Liver (tissue), 9 donors: Measurements from ENCODE around the gene ARHGEF3. TPM values are rescaled to one million over a fixed set of nuclear protein-coding genes. Genes with fewer than 3 reads are reported as not detected.

Source experiments
- DNase-seq: peaks from one replicate; pipeline ENCODE4 v3.0.0-alpha.2; 2017; ENCODE audit warnings: low spot score
- H3K27ac ChIP-seq, 2 donors: one replicate each; pipeline ENCODE4 v1.7.0; 2013; ENCODE audit warnings: inconsistent platforms in 2 of 2, low read length in 2 of 2, control low read depth in 1 of 2, low read depth in 1 of 2, mild to moderate bottlenecking in 1 of 2
- H3K27me3 ChIP-seq, 4 donors: one replicate each; pipeline versions ENCODE4 v1.6.1 to v1.7.0; 2013; ENCODE audit warnings: low read length in 3 of 4, inconsistent platforms in 1 of 4, mild to moderate bottlenecking in 1 of 4, moderate library complexity in 1 of 4; ENCODE audit not compliant: control insufficient read depth in 4 of 4, insufficient read depth in 4 of 4
- H3K36me3 ChIP-seq, 4 donors: one replicate each; pipeline versions ENCODE4 v1.6.1 to v1.7.0; 2013; ENCODE audit warnings: low read length in 3 of 4, mild to moderate bottlenecking in 3 of 4, low read depth in 1 of 4, moderate library complexity in 1 of 4; ENCODE audit not compliant: control insufficient read depth in 4 of 4, insufficient read depth in 3 of 4
- H3K4me1 ChIP-seq, 4 donors: one replicate each; pipeline versions ENCODE4 v1.6.1 to v1.7.0; 2013; ENCODE audit warnings: low read length in 3 of 4, mild to moderate bottlenecking in 3 of 4, moderate library complexity in 1 of 4; ENCODE audit not compliant: control insufficient read depth in 4 of 4, insufficient read depth in 4 of 4
- H3K4me3 ChIP-seq, 3 donors: one replicate each; pipeline versions ENCODE4 v1.6.1 to v1.7.0; 2013; ENCODE audit warnings: low read length in 3 of 3, control low read depth in 1 of 3, low read depth in 1 of 3, mild to moderate bottlenecking in 1 of 3
- H3K9ac ChIP-seq, 2 donors: one replicate each; pipeline ENCODE4 v1.7.0; 2013; ENCODE audit warnings: low read length in 2 of 2, mild to moderate bottlenecking in 2 of 2, moderate library complexity in 2 of 2, control low read depth in 1 of 2, low read depth in 1 of 2
- H3K9me3 ChIP-seq, 4 donors: one replicate each; pipeline versions ENCODE4 v1.6.1 to v1.7.0; 2013; ENCODE audit warnings: low read length in 3 of 4; ENCODE audit not compliant: control insufficient read depth in 4 of 4
- EGR1 ChIP-seq, 2 donors: IDR thresholded peaks; 2 replicates each; pipeline ENCODE4 v1.6.1; 2016 to 2018; ENCODE audit warnings: antibody characterized with exemption in 2 of 2, low read depth in 2 of 2
- FOXA1 ChIP-seq: IDR thresholded peaks from 2 replicates; pipeline ENCODE4 v1.6.1; 2016; ENCODE audit warnings: antibody characterized with exemption
- FOXA2 ChIP-seq: IDR thresholded peaks from 2 replicates; pipeline ENCODE4 v1.6.1; 2016; ENCODE audit warnings: antibody characterized with exemption
- GABPA ChIP-seq, 2 donors: IDR thresholded peaks in 1 of 2; conservative IDR thresholded peaks in 1 of 2; 2 replicates each; pipeline ENCODE4 v1.6.1; 2016; ENCODE audit warnings: antibody characterized with exemption in 2 of 2, mild to moderate bottlenecking in 1 of 2, moderate library complexity in 1 of 2
- HNF4A ChIP-seq, 2 donors: conservative IDR thresholded peaks; 2 replicates each; pipeline ENCODE4 v1.6.1; 2016; ENCODE audit warnings: antibody characterized with exemption in 2 of 2, mild to moderate bottlenecking in 2 of 2
- HNF4G ChIP-seq: IDR thresholded peaks from 2 replicates; pipeline ENCODE4 v1.6.1; 2016; ENCODE audit warnings: antibody characterized with exemption
- JUND ChIP-seq, 2 donors: IDR thresholded peaks; 2 replicates each; pipeline ENCODE4 v1.6.1; 2016; ENCODE audit warnings: antibody characterized with exemption in 2 of 2
- MAX ChIP-seq: IDR thresholded peaks from 2 replicates; pipeline ENCODE4 v1.6.1; 2016; ENCODE audit warnings: antibody characterized with exemption
- NR2F2 ChIP-seq: IDR thresholded peaks from 2 replicates; pipeline ENCODE4 v1.6.1; 2016; ENCODE audit warnings: antibody characterized with exemption
- RAD21 ChIP-seq, 2 donors: IDR thresholded peaks; 2 replicates each; pipeline ENCODE4 v1.6.1; 2016; ENCODE audit warnings: antibody characterized with exemption in 2 of 2, mild to moderate bottlenecking in 2 of 2
- RXRA ChIP-seq, 2 donors: IDR thresholded peaks; 2 replicates each; pipeline ENCODE4 v1.6.1; 2017 to 2018; ENCODE audit warnings: antibody characterized with exemption in 2 of 2, mild to moderate bottlenecking in 1 of 2
- SP1 ChIP-seq: IDR thresholded peaks from 2 replicates; pipeline ENCODE4 v1.6.1; 2018; ENCODE audit warnings: antibody characterized with exemption, mild to moderate bottlenecking
- TAF1 ChIP-seq: conservative IDR thresholded peaks from 2 replicates; pipeline ENCODE4 v1.6.1; 2016; ENCODE audit warnings: antibody characterized with exemption, mild to moderate bottlenecking
- YY1 ChIP-seq: IDR thresholded peaks from 2 replicates; pipeline ENCODE4 v1.6.1; 2016; ENCODE audit warnings: antibody characterized with exemption, mild to moderate bottlenecking
- ZBTB33 ChIP-seq: IDR thresholded peaks from 2 replicates; pipeline ENCODE4 v1.6.1; 2016; ENCODE audit warnings: antibody characterized with exemption
- WGBS: extraction: QIAGEN DNeasy Blood & Tissue Kit; methylation state at CpG from one replicate; pipeline ENCODE4 v1.1.7; 2013; 5-methylcytosine and 5-hydroxymethylcytosine counted together
- polyA plus RNA-seq, 2 donors: library from polyadenylated mRNA; stranded (reverse) in 1 of 2; unstranded in 1 of 2; fragments of 200-250 nt in 1 of 2; fragments of >200 nt in 1 of 2; fragmentation: Nextera tagmentation in 1 of 2; extraction: Ambion mirVana in 1 of 2; gene quantifications; one replicate each; pipeline versions ENCODE4 v1.2.1 to v1.2.3, GENCODE V29; 2013 to 2015
- total RNA-seq, 2 donors: library from RNA; depleted of rRNA; stranded (reverse); fragments of >200 nt; gene quantifications; one replicate each; pipeline ENCODE4 v1.2.3, GENCODE V29; 2014
- TF ChIP-seq, protein P1 (sequence below): IDR thresholded peaks from 2 replicates; pipeline ENCODE4 v1.6.1; 2016; ENCODE audit warnings: antibody characterized with exemption
- TF ChIP-seq, protein P2 (sequence below): fragments of 150-350 bp; IDR thresholded peaks from 2 replicates; pipeline ENCODE4 v1.5.1; 2017; ENCODE audit warnings: improper control_type of control experiment, low read depth, low read length; ENCODE audit not compliant: missing input control
- TF ChIP-seq, protein P3 (sequence below): IDR thresholded peaks from 2 replicates; pipeline ENCODE4 v1.6.1; 2016; ENCODE audit warnings: antibody characterized with exemption, mild to moderate bottlenecking
- donor health status: healthy.
- donor health status: healthy.
- donor health status: healthy.
- donor health status: healthy.
- donor health status: healthy.

The ARHGEF3 gene
- total and polyA plus RNA-seq, 4 donors, result 1.6 to 7.9 (median 2.0) TPM

DNA sequence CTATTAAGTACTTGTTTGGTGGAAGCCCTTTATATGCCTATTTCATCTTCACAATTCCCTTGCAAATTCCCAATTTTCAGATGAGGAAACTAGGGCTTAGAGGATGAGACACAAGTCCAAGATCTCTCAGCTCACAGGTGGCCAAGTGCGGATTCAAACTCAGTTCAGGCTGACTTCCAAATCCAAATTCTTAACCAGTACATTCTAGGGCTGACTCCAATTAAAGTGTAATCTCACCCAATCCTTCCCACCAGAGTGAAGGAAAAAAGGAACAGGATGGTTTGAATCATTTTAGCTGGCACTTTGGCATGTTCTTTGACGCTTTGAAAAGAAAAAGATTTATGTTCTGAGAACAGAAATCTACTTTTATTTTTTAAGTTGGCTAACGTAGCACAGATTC, 12.7 kb downstream of the ARHGEF3 start:
- H3K4me1 ChIP-seq, result peaks cover 3 to 17% (median 11%) of the 10 kb centered on the region in 4 donors
- TF ChIP-seq SP1 (no peak), RAD21 (IDR thresholded peaks at IDR 0.05) (no peak), HNF4A (conservative IDR thresholded peaks at IDR 0.05) (no peak), GABPA (IDR thresholded peaks at IDR 0.05 in 1 of 2, conservative IDR thresholded peaks at IDR 0.05 in 1 of 2) (no peak), TAF1 (no peak)
- TF ChIP-seq, protein P1, sequence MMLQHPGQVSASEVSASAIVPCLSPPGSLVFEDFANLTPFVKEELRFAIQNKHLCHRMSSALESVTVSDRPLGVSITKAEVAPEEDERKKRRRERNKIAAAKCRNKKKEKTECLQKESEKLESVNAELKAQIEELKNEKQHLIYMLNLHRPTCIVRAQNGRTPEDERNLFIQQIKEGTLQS, result no peak
- H3K9me3 ChIP-seq, result no peaks in the 10 kb centered on the region
- no peak for DNase-seq
- H3K36me3 ChIP-seq, result no peaks in the 10 kb centered on the region
- H3K9ac ChIP-seq, result no peak overlapping the region
- WGBS, result 75% methylated on average over 3 of the region's 3 CpGs
- H3K4me3 ChIP-seq, result no peak overlapping the region
- no peaks in the 10 kb centered on the region for H3K27me3 ChIP-seq
- no peak overlapping the region for H3K27ac ChIP-seq

DNA sequence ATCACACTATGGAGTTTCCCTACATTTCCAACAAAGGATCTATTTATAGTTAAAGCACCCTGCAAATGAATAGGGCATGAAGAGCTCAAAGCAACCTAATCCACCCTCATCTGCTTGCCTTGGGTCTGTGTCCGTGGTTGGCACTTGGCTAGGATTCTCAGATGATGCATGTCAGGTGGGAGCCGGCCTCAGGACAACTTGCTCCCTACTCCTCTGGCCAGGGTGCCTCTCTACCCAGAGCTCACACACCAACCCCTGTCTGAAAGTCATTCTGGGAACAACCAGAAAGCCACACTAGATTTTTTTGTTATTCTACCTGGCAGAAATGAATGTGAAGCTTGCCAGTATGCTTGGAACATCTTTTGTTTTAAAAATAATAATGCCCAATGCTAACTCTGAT, 13.2 kb downstream of the ARHGEF3 start:
- Histone ChIP-seq H3K36me3 (no peaks in the 10 kb centered on the region), H3K9me3 (no peaks in the 10 kb centered on the region), H3K4me1 (peaks cover 3 to 22% (median 17%) of the 10 kb centered on the region in 4 donors), H3K9ac (no peak overlapping the region), H3K4me3 (no peak overlapping the region), H3K27me3 (no peaks in the 10 kb centered on the region), H3K27ac (no peak overlapping the region)
- 93% methylated on average over 2 of the region's 2 CpGs for WGBS
- DNase-seq, result no peak
- TF ChIP-seq FOXA2 (no peak), RXRA (IDR thresholded peaks at IDR 0.05) (no peak), MAX (no peak), EGR1 (IDR thresholded peaks at IDR 0.05; ENCODE audit: low read depth in 2 of 2) (no peak), ZBTB33 (no peak), TAF1 (no peak), JUND (IDR thresholded peaks at IDR 0.05) (no peak), NR2F2 (no peak), SP1 (no peak), HNF4G (no peak), RAD21 (IDR thresholded peaks at IDR 0.05) (no peak), GABPA (IDR thresholded peaks at IDR 0.05 in 1 of 2, conservative IDR thresholded peaks at IDR 0.05 in 1 of 2) (no peak), YY1 (no peak), HNF4A (conservative IDR thresholded peaks at IDR 0.05) (no peak), FOXA1 (no peak)
- TF ChIP-seq, protein P2, sequence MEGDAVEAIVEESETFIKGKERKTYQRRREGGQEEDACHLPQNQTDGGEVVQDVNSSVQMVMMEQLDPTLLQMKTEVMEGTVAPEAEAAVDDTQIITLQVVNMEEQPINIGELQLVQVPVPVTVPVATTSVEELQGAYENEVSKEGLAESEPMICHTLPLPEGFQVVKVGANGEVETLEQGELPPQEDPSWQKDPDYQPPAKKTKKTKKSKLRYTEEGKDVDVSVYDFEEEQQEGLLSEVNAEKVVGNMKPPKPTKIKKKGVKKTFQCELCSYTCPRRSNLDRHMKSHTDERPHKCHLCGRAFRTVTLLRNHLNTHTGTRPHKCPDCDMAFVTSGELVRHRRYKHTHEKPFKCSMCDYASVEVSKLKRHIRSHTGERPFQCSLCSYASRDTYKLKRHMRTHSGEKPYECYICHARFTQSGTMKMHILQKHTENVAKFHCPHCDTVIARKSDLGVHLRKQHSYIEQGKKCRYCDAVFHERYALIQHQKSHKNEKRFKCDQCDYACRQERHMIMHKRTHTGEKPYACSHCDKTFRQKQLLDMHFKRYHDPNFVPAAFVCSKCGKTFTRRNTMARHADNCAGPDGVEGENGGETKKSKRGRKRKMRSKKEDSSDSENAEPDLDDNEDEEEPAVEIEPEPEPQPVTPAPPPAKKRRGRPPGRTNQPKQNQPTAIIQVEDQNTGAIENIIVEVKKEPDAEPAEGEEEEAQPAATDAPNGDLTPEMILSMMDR, result no peak
- TF ChIP-seq, protein P3, sequence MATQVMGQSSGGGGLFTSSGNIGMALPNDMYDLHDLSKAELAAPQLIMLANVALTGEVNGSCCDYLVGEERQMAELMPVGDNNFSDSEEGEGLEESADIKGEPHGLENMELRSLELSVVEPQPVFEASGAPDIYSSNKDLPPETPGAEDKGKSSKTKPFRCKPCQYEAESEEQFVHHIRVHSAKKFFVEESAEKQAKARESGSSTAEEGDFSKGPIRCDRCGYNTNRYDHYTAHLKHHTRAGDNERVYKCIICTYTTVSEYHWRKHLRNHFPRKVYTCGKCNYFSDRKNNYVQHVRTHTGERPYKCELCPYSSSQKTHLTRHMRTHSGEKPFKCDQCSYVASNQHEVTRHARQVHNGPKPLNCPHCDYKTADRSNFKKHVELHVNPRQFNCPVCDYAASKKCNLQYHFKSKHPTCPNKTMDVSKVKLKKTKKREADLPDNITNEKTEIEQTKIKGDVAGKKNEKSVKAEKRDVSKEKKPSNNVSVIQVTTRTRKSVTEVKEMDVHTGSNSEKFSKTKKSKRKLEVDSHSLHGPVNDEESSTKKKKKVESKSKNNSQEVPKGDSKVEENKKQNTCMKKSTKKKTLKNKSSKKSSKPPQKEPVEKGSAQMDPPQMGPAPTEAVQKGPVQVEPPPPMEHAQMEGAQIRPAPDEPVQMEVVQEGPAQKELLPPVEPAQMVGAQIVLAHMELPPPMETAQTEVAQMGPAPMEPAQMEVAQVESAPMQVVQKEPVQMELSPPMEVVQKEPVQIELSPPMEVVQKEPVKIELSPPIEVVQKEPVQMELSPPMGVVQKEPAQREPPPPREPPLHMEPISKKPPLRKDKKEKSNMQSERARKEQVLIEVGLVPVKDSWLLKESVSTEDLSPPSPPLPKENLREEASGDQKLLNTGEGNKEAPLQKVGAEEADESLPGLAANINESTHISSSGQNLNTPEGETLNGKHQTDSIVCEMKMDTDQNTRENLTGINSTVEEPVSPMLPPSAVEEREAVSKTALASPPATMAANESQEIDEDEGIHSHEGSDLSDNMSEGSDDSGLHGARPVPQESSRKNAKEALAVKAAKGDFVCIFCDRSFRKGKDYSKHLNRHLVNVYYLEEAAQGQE, result no peak
- TF ChIP-seq, protein P1, result no peak
